H9 (cell line): ENCODE results near the gene HGS. TPM values are rescaled to one million over a fixed set of nuclear protein-coding genes. Genes with fewer than 3 reads are reported as not detected.
A peak's percentile ranks its signal among the peaks of the same experiment; 100 is the strongest.

Source experiments
- DNase-seq: peaks from one replicate; pipeline ENCODE4 v3.0.0-alpha.2; 2017
- H2AFZ ChIP-seq: one replicate; pipeline ENCODE4 v1.6.1; 2013; ENCODE audit warnings: mild to moderate bottlenecking, low read length, control low read depth, moderate library complexity
- H2AK5ac ChIP-seq: 2 replicates; pipeline ENCODE4 v1.6.1; 2013; ENCODE audit warnings: low read length, control low read depth, mixed read lengths; ENCODE audit not compliant: insufficient read length
- H2BK120ac ChIP-seq: one replicate; pipeline ENCODE4 v1.6.1; 2013; ENCODE audit warnings: low read depth, mild to moderate bottlenecking, low read length, control low read depth, inconsistent platforms; ENCODE audit not compliant: poor library complexity, severe bottlenecking
- H2BK12ac ChIP-seq: 2 replicates; pipeline ENCODE4 v1.6.1; 2013; ENCODE audit warnings: low read length, control low read depth, mixed read lengths, low read depth; ENCODE audit not compliant: insufficient read length
- H2BK15ac ChIP-seq: 2 replicates; pipeline ENCODE4 v1.6.1; 2013; ENCODE audit warnings: low read depth, low read length, control low read depth
- H2BK20ac ChIP-seq: one replicate; pipeline ENCODE4 v1.6.1; 2013; ENCODE audit warnings: low read depth, mild to moderate bottlenecking, low read length, control low read depth, inconsistent platforms; ENCODE audit not compliant: poor library complexity, severe bottlenecking
- H2BK5ac ChIP-seq: 2 replicates; pipeline ENCODE4 v1.6.1; 2013; ENCODE audit warnings: low read length, control low read depth, mixed read lengths; ENCODE audit not compliant: insufficient read length
- H3K14ac ChIP-seq: 2 replicates; pipeline ENCODE4 v1.6.1; 2013; ENCODE audit warnings: low read length, control low read depth; ENCODE audit not compliant: insufficient read depth
- H3K18ac ChIP-seq: 2 replicates; pipeline ENCODE4 v1.6.1; 2013; ENCODE audit warnings: low read depth, mild to moderate bottlenecking, mixed read lengths, low read length, control low read depth; ENCODE audit not compliant: insufficient read length
- H3K23ac ChIP-seq: 2 replicates; pipeline ENCODE4 v1.6.1; 2013; ENCODE audit warnings: low read length, control low read depth, mixed read lengths, low read depth; ENCODE audit not compliant: insufficient read length
- H3K23me2 ChIP-seq: 2 replicates; pipeline ENCODE4 v1.6.1; 2013; ENCODE audit warnings: low read depth, mild to moderate bottlenecking, mixed read lengths, low read length, control low read depth; ENCODE audit not compliant: insufficient read length, poor library complexity, severe bottlenecking
- H3K27ac ChIP-seq: 2 replicates; pipeline ENCODE4 v1.5.1; 2013; ENCODE audit warnings: low read length, control low read depth, mixed read lengths, low read depth; ENCODE audit not compliant: insufficient read length
- H3K27me3 ChIP-seq: 2 replicates; pipeline ENCODE4 v1.6.1; 2013; ENCODE audit warnings: low read length, control low read depth, inconsistent platforms; ENCODE audit not compliant: insufficient read depth
- H3K4ac ChIP-seq: 2 replicates; pipeline ENCODE4 v1.6.1; 2013; ENCODE audit warnings: low read depth, mild to moderate bottlenecking, control low read depth, inconsistent platforms, low read length, moderate library complexity
- H3K4me1 ChIP-seq: 2 replicates; pipeline ENCODE4 v1.6.1; 2013; ENCODE audit warnings: low read length, control low read depth, inconsistent platforms; ENCODE audit not compliant: insufficient read depth
- H3K4me2 ChIP-seq: 2 replicates; pipeline ENCODE4 v1.6.1; 2013; ENCODE audit warnings: low read length, control low read depth, mixed read lengths; ENCODE audit not compliant: insufficient read length, insufficient read depth
- H3K56ac ChIP-seq: 2 replicates; pipeline ENCODE4 v1.6.1; 2013; ENCODE audit warnings: low read depth, mild to moderate bottlenecking, mixed read lengths, low read length, control low read depth; ENCODE audit not compliant: insufficient read length
- H3K79me1 ChIP-seq: 2 replicates; pipeline ENCODE4 v1.6.1; 2013; ENCODE audit warnings: low read depth, mild to moderate bottlenecking, moderate library complexity, low read length, control low read depth, inconsistent platforms; ENCODE audit not compliant: insufficient read depth, poor library complexity, severe bottlenecking
- H3K79me2 ChIP-seq: 2 replicates; pipeline ENCODE4 v1.6.1; 2013; ENCODE audit warnings: low read length, control low read depth, inconsistent platforms; ENCODE audit not compliant: insufficient read depth
- H3K9ac ChIP-seq: 2 replicates; pipeline ENCODE4 v1.6.1; 2013; ENCODE audit warnings: low read length, control low read depth, mixed read lengths; ENCODE audit not compliant: insufficient read length; ENCODE audit errors: extremely low read depth
- H3K9me3 ChIP-seq: one replicate; pipeline ENCODE4 v1.6.1; 2013; ENCODE audit warnings: low read depth, low read length, inconsistent platforms; ENCODE audit not compliant: control insufficient read depth
- H3T11ph ChIP-seq: one replicate; pipeline ENCODE4 v1.6.1; 2013; ENCODE audit warnings: mild to moderate bottlenecking, low read length, control low read depth, inconsistent platforms
- H4K20me1 ChIP-seq: one replicate; pipeline ENCODE4 v1.6.1; 2013; ENCODE audit not compliant: control insufficient read depth, insufficient read length, insufficient read depth
- H4K5ac ChIP-seq: 2 replicates; pipeline ENCODE4 v1.6.1; 2013; ENCODE audit warnings: low read depth, mild to moderate bottlenecking, mixed read lengths, low read length, control low read depth; ENCODE audit not compliant: insufficient read length
- H4K8ac ChIP-seq: replicated peaks from 2 replicates; pipeline ENCODE4 v1.6.1; 2013; ENCODE audit warnings: low read length, control low read depth, mixed read lengths, low read depth; ENCODE audit not compliant: insufficient read length
- H4K91ac ChIP-seq: 2 replicates; pipeline ENCODE4 v1.6.1; 2013; ENCODE audit warnings: low read depth, mild to moderate bottlenecking, moderate library complexity, mixed read lengths, low read length, control low read depth; ENCODE audit not compliant: insufficient read length
- H3K27ac Mint-ChIP-seq, 3 experiments: 2 replicates in 2 of 3; 3 replicates in 1 of 3; pipeline ENCODE4 v1.8.0; 2020 to 2021; ENCODE audit warnings: mixed read lengths in 3 of 3, mild to moderate bottlenecking in 1 of 3, moderate library complexity in 1 of 3
- H3K27me3 Mint-ChIP-seq: 2 replicates; pipeline ENCODE4 v1.8.0; 2021; ENCODE audit warnings: low read depth, mild to moderate bottlenecking, moderate library complexity, mixed read lengths
- H3K36me3 Mint-ChIP-seq, 3 experiments: 2 replicates in 2 of 3; 3 replicates in 1 of 3; pipeline ENCODE4 v1.8.0; 2020 to 2021; ENCODE audit warnings: low read depth in 3 of 3, mixed read lengths in 3 of 3; ENCODE audit not compliant: insufficient read depth in 1 of 3
- H3K4me1 Mint-ChIP-seq, 2 experiments: 2 replicates each; pipeline ENCODE4 v1.8.0; 2020; ENCODE audit warnings: mixed read lengths in 2 of 2
- H3K4me3 Mint-ChIP-seq, 2 experiments: 2 replicates in 1 of 2; 3 replicates in 1 of 2; pipeline ENCODE4 v1.8.0; 2020 to 2021; ENCODE audit warnings: mild to moderate bottlenecking in 2 of 2, mixed read lengths in 2 of 2, moderate library complexity in 1 of 2
- H3K9me3 Mint-ChIP-seq, 2 experiments: 2 replicates in 1 of 2; 3 replicates in 1 of 2; pipeline ENCODE4 v1.8.0; 2020; ENCODE audit warnings: mild to moderate bottlenecking in 2 of 2, mixed read lengths in 2 of 2, moderate library complexity in 1 of 2
- WGBS: extraction: QIAGEN DNeasy Blood & Tissue Kit; methylation state at CpG from one replicate; pipeline ENCODE4 v1.1.7; 2013; ENCODE audit warnings: missing lambda C conversion rate, low lambda C conversion rate, mixed read lengths; ENCODE audit not compliant: insufficient read length; ENCODE audit errors: extremely low coverage; 5-methylcytosine and 5-hydroxymethylcytosine counted together
- total RNA-seq: library from RNA; stranded (reverse); gene quantifications from 2 replicates; pipeline ENCODE4 v1.2.1, GENCODE V29; 2021
- TF ChIP-seq, protein P1 (sequence below): fragments of 200-600 bp; sonication (generic); conservative IDR thresholded peaks from 3 replicates; pipeline ENCODE4 v1.8.0; 2021; ENCODE audit warnings: antibody characterized with exemption, mild to moderate bottlenecking

Gene HGS
- total RNA-seq, 1 experiment from 2014 or later: 106 TPM

DNA sequence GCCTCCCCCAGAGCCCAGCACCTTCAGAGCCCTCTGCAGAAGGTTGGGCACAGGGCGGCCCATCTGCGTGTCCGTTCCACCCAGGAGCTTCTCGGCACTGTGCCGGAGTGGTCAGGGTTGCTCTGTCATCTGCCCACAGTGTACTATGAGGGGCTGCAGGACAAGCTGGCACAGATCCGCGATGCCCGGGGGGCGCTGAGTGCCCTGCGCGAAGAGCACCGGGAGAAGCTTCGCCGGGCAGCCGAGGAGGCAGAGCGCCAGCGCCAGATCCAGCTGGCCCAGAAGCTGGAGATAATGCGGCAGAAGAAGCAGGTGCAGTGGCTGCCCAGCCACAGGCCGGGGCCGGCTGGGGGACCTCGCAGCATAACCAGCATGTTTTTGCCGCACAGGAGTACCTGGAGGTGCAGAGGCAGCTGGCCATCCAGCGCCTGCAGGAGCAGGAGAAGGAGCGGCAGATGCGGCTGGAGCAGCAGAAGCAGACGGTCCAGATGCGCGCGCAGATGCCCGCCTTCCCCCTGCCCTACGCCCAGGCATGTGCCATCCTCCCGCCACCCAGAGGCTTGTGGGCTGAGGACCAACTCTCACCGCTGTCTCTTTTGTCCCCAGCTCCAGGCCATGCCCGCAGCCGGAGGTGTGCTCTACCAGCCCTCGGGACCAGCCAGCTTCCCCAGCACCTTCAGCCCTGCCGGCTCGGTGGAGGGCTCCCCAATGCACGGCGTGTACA is 12.6 kb downstream of the HGS start:
- Histone ChIP-seq H4K91ac (no peak overlapping the region), H3K23ac (no peak overlapping the region), H3K23me2 (no peaks in the 10 kb centered on the region), H2BK12ac (no peak overlapping the region), H3K18ac (no peak overlapping the region), H3K4me2 (no peak overlapping the region), H4K8ac (no peak overlapping the region), H2AK5ac (no peak overlapping the region), H3K4me1 (no peaks in the 10 kb centered on the region), H2BK120ac (no peak overlapping the region), H3K9me3 (no peaks in the 10 kb centered on the region), H2BK15ac (no peak overlapping the region), H3K79me1 (no peaks in the 10 kb centered on the region), H3K27me3 (no peaks in the 10 kb centered on the region), H3K9ac (no peak overlapping the region), H2BK5ac (no peak overlapping the region), H2BK20ac (no peak overlapping the region), H3K14ac (no peak overlapping the region), H3T11ph (no peak overlapping the region), H2AFZ (no peak overlapping the region), H3K79me2 (no peaks in the 10 kb centered on the region), H3K4ac (no peak overlapping the region), H4K20me1 (no peaks in the 10 kb centered on the region), H4K5ac (no peak overlapping the region), H3K56ac (no peak overlapping the region), H3K27ac (no peak overlapping the region)
- TF ChIP-seq, protein P1, sequence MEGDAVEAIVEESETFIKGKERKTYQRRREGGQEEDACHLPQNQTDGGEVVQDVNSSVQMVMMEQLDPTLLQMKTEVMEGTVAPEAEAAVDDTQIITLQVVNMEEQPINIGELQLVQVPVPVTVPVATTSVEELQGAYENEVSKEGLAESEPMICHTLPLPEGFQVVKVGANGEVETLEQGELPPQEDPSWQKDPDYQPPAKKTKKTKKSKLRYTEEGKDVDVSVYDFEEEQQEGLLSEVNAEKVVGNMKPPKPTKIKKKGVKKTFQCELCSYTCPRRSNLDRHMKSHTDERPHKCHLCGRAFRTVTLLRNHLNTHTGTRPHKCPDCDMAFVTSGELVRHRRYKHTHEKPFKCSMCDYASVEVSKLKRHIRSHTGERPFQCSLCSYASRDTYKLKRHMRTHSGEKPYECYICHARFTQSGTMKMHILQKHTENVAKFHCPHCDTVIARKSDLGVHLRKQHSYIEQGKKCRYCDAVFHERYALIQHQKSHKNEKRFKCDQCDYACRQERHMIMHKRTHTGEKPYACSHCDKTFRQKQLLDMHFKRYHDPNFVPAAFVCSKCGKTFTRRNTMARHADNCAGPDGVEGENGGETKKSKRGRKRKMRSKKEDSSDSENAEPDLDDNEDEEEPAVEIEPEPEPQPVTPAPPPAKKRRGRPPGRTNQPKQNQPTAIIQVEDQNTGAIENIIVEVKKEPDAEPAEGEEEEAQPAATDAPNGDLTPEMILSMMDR: no peak
- Mint-ChIP-seq H3K36me3 (peaks cover 31 to 70% (median 57%) of the 10 kb centered on the region in 3 experiments; a peak in 6 of 7 replicates), H3K27ac (no peak overlapping the region), H3K27me3 (no peaks in the 10 kb centered on the region), H3K9me3 (no peaks in the 10 kb centered on the region), H3K4me1 (peaks cover 4% of the 10 kb centered on the region in 2 experiments; a peak in 3 of 4 replicates), H3K4me3 (0 out of 5 replicates have a peak overlapping the region, but pooled peaks of 1 of the 2 experiments have one; percentile 38)
- no CpG with 5 or more reads among the region's 40 CpGs for WGBS
- DNase-seq: no peak
